Pancreas (tissue), 10 donors: ENCODE measurements around the gene BMP6. TPM values are rescaled to one million over a fixed set of nuclear protein-coding genes. Genes with fewer than 3 reads are reported as not detected.

Experiments used
- ATAC-seq, 4 donors: fragments of 200-7000 bp; cut with Tn5 transposase; one replicate each; pipeline versions ENCODE4 v1.8.0 to v1.9.1; 2020; ENCODE audit warnings: mild to moderate bottlenecking in 4 of 4, moderate library complexity in 4 of 4
- DNase-seq, 6 donors: peaks; one replicate each; pipeline ENCODE4 v3.0.0-alpha.2; 2020
- FAIRE-seq: peaks from 2 replicates; lab custom pipeline; 2012; peaks lifted over from hg19 to GRCh38; lab: Jason Lieb, UNC
- H3K27ac ChIP-seq, 4 donors: fragments of 200-600 bp; sonication (generic); 1 replicate in 3 of 4; 2 replicates in 1 of 4; pipeline versions ENCODE4 v1.5.0 to v1.8.0; 2020
- H3K27me3 ChIP-seq, 4 donors: fragments of 200-600 bp; one replicate each; pipeline ENCODE4 v1.8.0; 2021
- H3K36me3 ChIP-seq, 3 donors: fragments of 200-600 bp; sonication (generic) in 1 of 3; one replicate each; pipeline versions ENCODE4 v1.5.0 to v1.8.0; 2020 to 2021
- H3K4me1 ChIP-seq, 3 donors: fragments of 200-600 bp; one replicate each; pipeline ENCODE4 v1.8.0; 2021
- H3K4me3 ChIP-seq, 4 donors: fragments of 200-600 bp; sonication (generic) in 2 of 4; one replicate each; pipeline versions ENCODE4 v1.5.0 to v1.8.0; 2020 to 2021
- H3K9me3 ChIP-seq, 4 donors: fragments of 200-600 bp; one replicate each; pipeline ENCODE4 v1.8.0; 2021
- CTCF ChIP-seq, 4 donors: fragments of 200-600 bp; sonication (generic) in 3 of 4; IDR thresholded peaks; one replicate each; pipeline versions ENCODE4 v1.5.0 to v1.8.0; 2021; ENCODE audit warnings: antibody characterized with exemption in 4 of 4
- WGBS, 2 donors: extraction: QIAGEN DNeasy Blood & Tissue Kit; methylation state at CpG; one replicate each; pipeline ENCODE4 v1.1.7; 2013; 5-methylcytosine and 5-hydroxymethylcytosine counted together
- intact Hi-C, 3 donors: fragments of 100-400 bp; cut with DNase I; formaldehyde crosslinking; loops; one replicate each; pipeline versions ENCODE4 v1.11.1 to v1.14.2; 2022
- polyA plus RNA-seq, 2 donors: library from polyadenylated mRNA; stranded (reverse); fragments of 200-250 nt; gene quantifications; one replicate each; pipeline ENCODE4 v1.2.3, GENCODE V29; 2013
- total RNA-seq, 6 donors: library from RNA; stranded (reverse); fragmentation: NEBNext Ultra II Directional in 4 of 6; extraction: Animal tissue kit (Norgen Biotek cat#: 25700) in 4 of 6; gene quantifications; one replicate each; pipeline versions ENCODE4 v1.2.1 to v1.2.4, GENCODE V29; 2021 to 2023
- donor health status: healthy with polysubstance abuse.
- donor health status: DM: no; HTN: no; CAD: no; lungs with moderate emphysema.
- donor health status: DM: no; HTN: no; CAD: no.
- donor health status: control.
- donor health status: control.
- donor health status: Bipolar disorder and iron deficiency.
- donor health status: DM: yes; HTN: yes; CAD: no.
- donor health status: DM: no; HTN: no; CAD: no.
- donor health status: DM: no; HTN: no; CAD: no.
- donor health status: DM: yes; HTN: yes; CAD: no.

The BMP6 gene
- total and polyA plus RNA-seq, 8 donors: 0.09 to 0.69 (median 0.35) TPM

- Histone ChIP-seq H3K4me3 (no peak overlapping the region), H3K4me1 (no peaks in the 10 kb centered on the region), H3K27ac (no peak overlapping the region), H3K36me3 (no peaks in the 10 kb centered on the region), H3K9me3 (no peaks in the 10 kb centered on the region), H3K27me3 (no peaks in the 10 kb centered on the region)
- ATAC-seq: peak in 1 of 4 donors; percentile 13
- TF ChIP-seq CTCF (IDR thresholded peaks at IDR 0.05): no peak
- WGBS, 2 donors: 45 to 47% methylated on average over 7 of the region's 7 CpGs
- intact Hi-C loops: no loop called here
- DNase-seq: no peak
- FAIRE-seq: no peak
Observed at GRCh38 chr6:7785243-7786035, 59.5 kb downstream of the BMP6 start.

- H3K36me3 ChIP-seq: no peaks in the 10 kb centered on the region
- intact Hi-C loops: no loop called here
- ATAC-seq (peak in 1 of 4 donors; percentile 20), FAIRE-seq (no peak), DNase-seq (no peak)
- no peak for TF ChIP-seq CTCF (IDR thresholded peaks at IDR 0.05)
- H3K4me1 ChIP-seq: no peaks in the 10 kb centered on the region
- H3K4me3 ChIP-seq: no peak overlapping the region
- no peaks in the 10 kb centered on the region for H3K27me3 ChIP-seq
- no peak overlapping the region for H3K27ac ChIP-seq
- 35 to 52% methylated on average over 3 of the region's 3 CpGs for WGBS, 2 donors
- H3K9me3 ChIP-seq: no peaks in the 10 kb centered on the region
Observed at GRCh38 chr6:7786214-7786661, 60.3 kb downstream of the BMP6 start.

- FAIRE-seq (no peak), DNase-seq (no peak), ATAC-seq (peak in 3 of 4 donors; percentile 20 to 51 (median 25))
- 61 to 63% methylated on average over 5 of the region's 5 CpGs for WGBS, 2 donors
- intact Hi-C loops: no loop called here
- Histone ChIP-seq H3K4me3 (no peak overlapping the region), H3K27ac (no peak overlapping the region), H3K27me3 (no peaks in the 10 kb centered on the region), H3K36me3 (no peaks in the 10 kb centered on the region), H3K4me1 (no peaks in the 10 kb centered on the region), H3K9me3 (no peaks in the 10 kb centered on the region)
- no peak for TF ChIP-seq CTCF (IDR thresholded peaks at IDR 0.05)
Observed at GRCh38 chr6:7787137-7787608, 61.3 kb downstream of the BMP6 start.

GRCh38 chr6:7787731-7788130 lies 61.8 kb downstream of the BMP6 start:
- Histone ChIP-seq H3K27ac (no peak overlapping the region), H3K27me3 (no peaks in the 10 kb centered on the region), H3K4me3 (no peak overlapping the region), H3K36me3 (no peaks in the 10 kb centered on the region), H3K4me1 (no peaks in the 10 kb centered on the region), H3K9me3 (no peaks in the 10 kb centered on the region)
- intact Hi-C loops: no loop called here
- DNase-seq (no peak), FAIRE-seq (no peak), ATAC-seq (no peak)
- TF ChIP-seq CTCF (IDR thresholded peaks at IDR 0.05): no peak
- WGBS, 2 donors: 69 to 80% methylated on average over 2 of the region's 2 CpGs

- Histone ChIP-seq H3K4me1 (no peaks in the 10 kb centered on the region), H3K27ac (no peak overlapping the region), H3K36me3 (no peaks in the 10 kb centered on the region), H3K9me3 (no peaks in the 10 kb centered on the region), H3K4me3 (no peak overlapping the region), H3K27me3 (no peaks in the 10 kb centered on the region)
- DNase-seq (no peak), FAIRE-seq (no peak), ATAC-seq (no peak)
- no peak for TF ChIP-seq CTCF (IDR thresholded peaks at IDR 0.05)
- 52 to 69% methylated on average over 2 of the region's 2 CpGs for WGBS, 2 donors
- intact Hi-C loops: no loop called here
Observed at GRCh38 chr6:7794509-7794908, 68.6 kb downstream of the BMP6 start.
